Stomach (tissue), 4 donors: ENCODE data around the gene NOVA2.

Experiments
- CTCF ChIP-seq, 7 experiments: fragments of 450-650 bp in 4 of 7; fragments of 200-600 bp in 3 of 7; sonication (generic) in 3 of 7; IDR thresholded peaks; one replicate each; pipeline ENCODE4 v1.5.1; 2016 to 2019; ENCODE audit warnings: antibody characterized with exemption in 7 of 7, control low read depth in 2 of 7, mild to moderate bottlenecking in 1 of 7
- POLR2A ChIP-seq, 4 donors: fragments of 450-650 bp; IDR thresholded peaks; one replicate each; pipeline ENCODE4 v1.6.1; 2016; ENCODE audit warnings: antibody characterized with exemption in 4 of 4, control low read depth in 2 of 4, mild to moderate bottlenecking in 1 of 4, moderate library complexity in 1 of 4

DNA sequence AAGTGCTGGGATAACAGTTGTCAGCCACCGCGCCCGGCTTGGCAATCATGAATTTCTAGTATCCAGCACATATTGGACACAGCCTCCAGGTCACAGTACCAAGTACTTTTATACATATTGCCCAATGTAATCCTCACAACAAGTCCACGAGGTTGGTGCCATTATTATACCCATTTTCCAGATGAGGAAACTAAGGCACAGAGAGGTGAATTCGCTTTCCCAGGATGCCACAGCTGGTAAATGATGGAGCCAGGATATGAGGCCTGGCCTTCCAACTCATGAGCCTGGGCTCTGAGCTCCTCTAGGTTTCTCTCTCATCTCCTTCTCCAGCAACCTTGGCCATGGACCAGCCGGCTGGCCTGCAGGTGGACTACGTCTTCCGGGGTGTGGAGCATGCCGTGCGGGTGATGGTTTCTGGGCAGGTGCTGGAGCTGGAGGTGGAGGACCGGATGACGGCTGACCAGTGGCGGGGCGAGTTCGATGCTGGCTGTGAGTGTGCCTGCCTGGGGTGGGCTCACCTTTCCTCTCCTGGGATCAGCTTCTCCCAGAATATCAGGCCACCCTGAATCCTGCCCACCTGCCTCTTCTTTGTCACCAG lies 29.1 kb upstream of the NOVA2 start:
- TF ChIP-seq CTCF (IDR thresholded peaks at IDR 0.05) (no peak), POLR2A (IDR thresholded peaks at IDR 0.05) (no peak)
